ENCODE measurements around the gene ACSS2. TPM values are rescaled to one million over a fixed set of nuclear protein-coding genes. Genes with fewer than 3 reads are reported as not detected.

Gene ACSS2
- polyA plus RNA-seq, 2 of the 4 experiments (the other 2 are of a cell fraction): 22.1 to 24.1 TPM

DNA sequence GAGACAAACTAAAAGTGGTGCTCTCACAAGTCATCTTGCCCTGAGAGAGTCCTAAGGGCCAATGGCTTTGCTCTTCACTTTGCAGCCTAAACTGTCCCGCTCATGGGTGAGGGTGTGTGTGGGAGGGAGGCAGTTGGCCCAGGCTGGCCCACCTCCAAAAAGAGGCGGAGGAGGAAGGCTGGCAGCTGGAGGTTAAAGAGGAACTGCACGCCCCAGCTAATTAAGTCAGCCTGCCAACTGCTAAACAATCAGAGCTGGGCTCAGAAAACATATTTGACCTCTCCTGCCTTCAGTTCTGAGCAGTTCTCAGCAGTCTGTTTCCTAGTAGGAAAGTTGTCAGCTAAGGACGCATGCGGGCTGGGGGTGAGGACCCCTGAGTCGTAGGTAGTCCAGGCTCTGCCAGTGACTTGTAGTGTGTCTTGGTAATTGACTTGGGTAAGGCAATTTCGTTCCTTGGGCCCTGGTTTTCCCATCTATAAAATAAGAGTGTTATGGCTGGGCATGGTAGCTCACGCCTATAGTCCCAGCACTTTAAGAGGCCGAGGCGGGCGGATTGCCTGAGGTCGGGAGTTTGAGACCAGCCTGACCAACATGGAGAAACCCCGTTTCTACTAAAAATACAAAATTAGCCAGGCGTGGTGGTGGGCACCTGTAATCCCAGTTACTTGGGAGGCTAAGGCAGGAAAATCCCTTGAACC lies 62.2 kb downstream of the ACSS2 start:
- no peaks in the 10 kb centered on the region for H3K9me3 ChIP-seq
- H3K4me2 ChIP-seq: no peak overlapping the region
- FAIRE-seq (no peak), DNase-seq (ENCODE audit: low read depth in 1 of 2, low spot score in 1 of 2) (no peak), ATAC-seq (no peak)
- H3K4me3 ChIP-seq: no peak overlapping the region
- no peak for TF ChIP-seq MAZ (IDR thresholded peaks at IDR 0.05; ENCODE audit: borderline replicate concordance, low read depth, low read length)
- no peak for TF ChIP-seq RARB (CRISPR knock-in tag; IDR thresholded peaks at IDR 0.05)
- no peak for TF ChIP-seq NR3C1 (IDR thresholded peaks at IDR 0.05)
- TF ChIP-seq RFX5 (IDR thresholded peaks at IDR 0.05): no peak
- no peak overlapping the region for H3K27ac ChIP-seq
- WGBS (ENCODE audit: missing lambda C conversion rate): 96% methylated on average over 14 of the region's 14 CpGs
- ChIA-PET CTCF (interaction anchor here (1.2 to 8.8 kb wide), 2 partner anchors 64 to 105 kb away, joined by 4 to 56 read pairs; partner anchors contain the start of genes ACSS2 and GGT7), POLR2A (no interaction called here)
- H3K4me1 ChIP-seq: no peaks in the 10 kb centered on the region

DNA sequence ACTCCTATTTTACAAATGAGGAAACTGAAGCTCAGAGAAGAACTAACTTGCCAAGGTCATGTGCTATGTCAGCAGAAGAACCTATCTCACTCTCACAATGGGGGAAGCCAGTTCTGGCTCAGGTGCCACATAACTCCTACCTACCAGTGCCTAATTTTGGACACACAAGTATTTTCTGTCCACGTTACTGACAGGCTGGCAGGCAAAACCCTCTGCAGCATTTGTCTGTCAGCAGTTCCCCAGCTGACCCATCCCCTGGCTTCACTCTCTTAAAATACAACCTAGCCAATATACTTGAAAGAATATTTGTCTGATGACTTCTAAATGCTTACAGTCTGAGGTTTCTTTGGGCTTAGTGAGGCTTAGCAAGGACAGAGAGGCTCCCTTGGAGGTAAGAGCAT lies 63.7 kb downstream of the ACSS2 start:
- CTCF ChIA-PET: interaction anchor here (1.1 to 8.8 kb wide), 4 partner anchors 8 to 329 kb away, joined by 3 to 56 read pairs (median 6); partner anchors contain the start of genes ACSS2, GGT7, GSS and MYH7B
- POLR2A ChIA-PET: no interaction called here
- ATAC-seq (no peak), FAIRE-seq (no peak), DNase-seq (ENCODE audit: low read depth in 1 of 2, low spot score in 1 of 2) (no peak)
- whole genome bisulfite sequencing (ENCODE audit: missing lambda C conversion rate): 90% methylated on average over 1 of the region's 1 CpG
- no peak for TF ChIP-seq PHF8 (IDR thresholded peaks at IDR 0.05; ENCODE audit: borderline replicate concordance, low read depth)
- TF ChIP-seq MAFK (IDR thresholded peaks at IDR 0.05; ENCODE audit: partially characterized antibody): no peak
- TF ChIP-seq TP53 (CRISPR knock-in tag; IDR thresholded peaks at IDR 0.05): no peak
- TF ChIP-seq EHF (CRISPR knock-in tag; IDR thresholded peaks at IDR 0.05): no peak
- TF ChIP-seq, protein P1, sequence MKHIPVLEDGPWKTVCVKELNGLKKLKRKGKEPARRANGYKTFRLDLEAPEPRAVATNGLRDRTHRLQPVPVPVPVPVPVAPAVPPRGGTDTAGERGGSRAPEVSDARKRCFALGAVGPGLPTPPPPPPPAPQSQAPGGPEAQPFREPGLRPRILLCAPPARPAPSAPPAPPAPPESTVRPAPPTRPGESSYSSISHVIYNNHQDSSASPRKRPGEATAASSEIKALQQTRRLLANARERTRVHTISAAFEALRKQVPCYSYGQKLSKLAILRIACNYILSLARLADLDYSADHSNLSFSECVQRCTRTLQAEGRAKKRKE (CRISPR knock-in tag; IDR thresholded peaks at IDR 0.05; ENCODE audit: low read depth): no peak
- no peak for TF ChIP-seq CHD2 (IDR thresholded peaks at IDR 0.05; ENCODE audit: low read length, partially characterized antibody)
- TF ChIP-seq HEYL (CRISPR knock-in tag; IDR thresholded peaks at IDR 0.05): no peak
- TF ChIP-seq KDM5A (IDR thresholded peaks at IDR 0.05): no peak
- TF ChIP-seq, protein P2, sequence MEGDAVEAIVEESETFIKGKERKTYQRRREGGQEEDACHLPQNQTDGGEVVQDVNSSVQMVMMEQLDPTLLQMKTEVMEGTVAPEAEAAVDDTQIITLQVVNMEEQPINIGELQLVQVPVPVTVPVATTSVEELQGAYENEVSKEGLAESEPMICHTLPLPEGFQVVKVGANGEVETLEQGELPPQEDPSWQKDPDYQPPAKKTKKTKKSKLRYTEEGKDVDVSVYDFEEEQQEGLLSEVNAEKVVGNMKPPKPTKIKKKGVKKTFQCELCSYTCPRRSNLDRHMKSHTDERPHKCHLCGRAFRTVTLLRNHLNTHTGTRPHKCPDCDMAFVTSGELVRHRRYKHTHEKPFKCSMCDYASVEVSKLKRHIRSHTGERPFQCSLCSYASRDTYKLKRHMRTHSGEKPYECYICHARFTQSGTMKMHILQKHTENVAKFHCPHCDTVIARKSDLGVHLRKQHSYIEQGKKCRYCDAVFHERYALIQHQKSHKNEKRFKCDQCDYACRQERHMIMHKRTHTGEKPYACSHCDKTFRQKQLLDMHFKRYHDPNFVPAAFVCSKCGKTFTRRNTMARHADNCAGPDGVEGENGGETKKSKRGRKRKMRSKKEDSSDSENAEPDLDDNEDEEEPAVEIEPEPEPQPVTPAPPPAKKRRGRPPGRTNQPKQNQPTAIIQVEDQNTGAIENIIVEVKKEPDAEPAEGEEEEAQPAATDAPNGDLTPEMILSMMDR (IDR thresholded peaks at IDR 0.05): no peak
- TF ChIP-seq SREBF2 (IDR thresholded peaks at IDR 0.05): no peak
- TF ChIP-seq, protein P3, sequence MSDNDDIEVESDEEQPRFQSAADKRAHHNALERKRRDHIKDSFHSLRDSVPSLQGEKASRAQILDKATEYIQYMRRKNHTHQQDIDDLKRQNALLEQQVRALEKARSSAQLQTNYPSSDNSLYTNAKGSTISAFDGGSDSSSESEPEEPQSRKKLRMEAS (IDR thresholded peaks at IDR 0.05): no peak
- TF ChIP-seq POLR2A (IDR thresholded peaks at IDR 0.05; ENCODE audit: low read length): no peak
- no peak for TF ChIP-seq CBX8 (IDR thresholded peaks at IDR 0.05)
- H3K4me1 ChIP-seq: peaks cover 10% of the 10 kb centered on the region; the same call in 1 of the 3 replicates
- H3K27ac ChIP-seq: no peak overlapping the region
- H3K4me3 ChIP-seq: no peak overlapping the region
- no peaks in the 10 kb centered on the region for H3K9me3 ChIP-seq
- no peak overlapping the region for H3K4me2 ChIP-seq

DNA sequence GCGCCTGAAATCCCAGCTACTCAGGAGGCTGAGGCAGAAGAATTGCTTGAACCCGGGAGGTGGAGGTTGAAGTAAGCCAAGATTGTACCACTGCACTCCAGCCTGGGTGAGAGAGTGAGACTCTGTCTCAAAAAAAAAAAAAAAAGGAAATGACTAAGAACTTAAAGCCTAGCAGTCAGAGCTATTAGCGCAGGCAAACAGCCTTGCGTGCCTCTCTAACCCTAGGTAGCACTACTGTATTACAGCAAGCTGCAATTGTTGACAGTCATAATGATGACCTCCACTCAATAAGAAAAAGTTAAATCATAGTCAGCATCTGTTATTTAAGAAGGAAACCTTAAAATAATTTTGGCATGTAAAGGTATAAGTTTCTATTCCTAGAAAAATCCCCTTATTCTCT lies 64.8 kb downstream of the ACSS2 start:
- FAIRE-seq (no peak), ATAC-seq (no peak), DNase-seq (ENCODE audit: low read depth in 1 of 2, low spot score in 1 of 2) (no peak)
- Histone ChIP-seq H3K4me2 (no peak overlapping the region), H3K4me1 (peaks cover 10% of the 10 kb centered on the region; the same call in 2 of the 3 replicates), H3K9me3 (no peaks in the 10 kb centered on the region), H3K27ac (no peak overlapping the region), H3K4me3 (no peak overlapping the region)
- no peak for TF ChIP-seq EHF (CRISPR knock-in tag; IDR thresholded peaks at IDR 0.05)
- TF ChIP-seq NR3C1 (IDR thresholded peaks at IDR 0.05): no peak
- TF ChIP-seq CEBPB (IDR thresholded peaks at IDR 0.05): no peak
- TF ChIP-seq HDAC2 (IDR thresholded peaks at IDR 0.05): no peak
- no peak for TF ChIP-seq FOSB (CRISPR knock-in tag; IDR thresholded peaks at IDR 0.05)
- TF ChIP-seq CHD2 (IDR thresholded peaks at IDR 0.05; ENCODE audit: low read length, partially characterized antibody): no peak
- TF ChIP-seq HEYL (CRISPR knock-in tag; IDR thresholded peaks at IDR 0.05): no peak
- ChIA-PET POLR2A (no interaction called here), CTCF (interaction anchor here (1.7 to 8.8 kb wide), 2 partner anchors 10 to 67 kb away, joined by 8 to 56 read pairs; partner anchors contain the start of genes ACSS2 and GGT7)
- WGBS (ENCODE audit: missing lambda C conversion rate): 92% methylated on average over 4 of the region's 4 CpGs
